ENCODE results near the gene NAP1L5. TPM values are rescaled to one million over a fixed set of nuclear protein-coding genes. Genes with fewer than 3 reads are reported as not detected.

Gene NAP1L5
- total and polyA plus RNA-seq, 9 of the 15 experiments (the other 6 are each of a cell fraction or from before 2014, with no cell fraction given), result 2.4 to 10.6 (median 7.0) TPM

DNA sequence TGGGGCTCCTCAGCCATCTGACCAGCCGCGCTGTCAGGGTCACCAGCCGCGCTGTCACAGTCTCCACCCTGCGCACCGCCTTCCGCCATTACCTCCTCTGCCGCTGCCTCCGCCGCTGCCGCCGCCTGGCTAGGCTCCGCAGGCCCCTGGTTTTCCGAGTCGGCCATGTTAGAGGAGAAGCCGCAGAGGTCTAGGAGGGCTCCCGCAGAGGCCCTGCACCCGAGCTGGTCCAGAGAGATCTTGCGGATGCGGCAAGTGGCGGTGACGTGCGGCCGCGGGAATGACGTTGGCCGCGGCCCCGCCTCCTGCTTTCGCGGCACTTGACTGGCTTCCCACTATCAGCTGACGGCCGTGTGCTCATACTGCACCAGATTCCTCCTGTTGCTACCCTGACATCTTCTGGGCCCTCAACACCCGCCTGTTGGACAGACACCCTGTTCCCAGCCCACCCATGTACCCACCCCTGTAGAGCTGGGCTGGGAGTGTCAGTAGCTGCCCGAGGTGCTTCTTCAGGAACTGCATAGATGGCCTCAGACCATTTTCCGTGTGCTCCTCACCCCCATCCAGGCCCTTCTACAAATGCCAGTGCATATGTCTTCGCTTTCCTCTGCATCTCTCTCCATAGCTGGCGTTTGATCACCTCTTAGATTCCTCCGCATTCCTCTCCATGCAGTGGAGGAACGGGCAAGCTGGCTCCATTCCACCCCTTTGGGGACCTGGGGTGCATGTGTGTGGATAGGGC lies at the start of gene NAP1L5 (continued):
- TF ChIP-seq, protein P1, sequence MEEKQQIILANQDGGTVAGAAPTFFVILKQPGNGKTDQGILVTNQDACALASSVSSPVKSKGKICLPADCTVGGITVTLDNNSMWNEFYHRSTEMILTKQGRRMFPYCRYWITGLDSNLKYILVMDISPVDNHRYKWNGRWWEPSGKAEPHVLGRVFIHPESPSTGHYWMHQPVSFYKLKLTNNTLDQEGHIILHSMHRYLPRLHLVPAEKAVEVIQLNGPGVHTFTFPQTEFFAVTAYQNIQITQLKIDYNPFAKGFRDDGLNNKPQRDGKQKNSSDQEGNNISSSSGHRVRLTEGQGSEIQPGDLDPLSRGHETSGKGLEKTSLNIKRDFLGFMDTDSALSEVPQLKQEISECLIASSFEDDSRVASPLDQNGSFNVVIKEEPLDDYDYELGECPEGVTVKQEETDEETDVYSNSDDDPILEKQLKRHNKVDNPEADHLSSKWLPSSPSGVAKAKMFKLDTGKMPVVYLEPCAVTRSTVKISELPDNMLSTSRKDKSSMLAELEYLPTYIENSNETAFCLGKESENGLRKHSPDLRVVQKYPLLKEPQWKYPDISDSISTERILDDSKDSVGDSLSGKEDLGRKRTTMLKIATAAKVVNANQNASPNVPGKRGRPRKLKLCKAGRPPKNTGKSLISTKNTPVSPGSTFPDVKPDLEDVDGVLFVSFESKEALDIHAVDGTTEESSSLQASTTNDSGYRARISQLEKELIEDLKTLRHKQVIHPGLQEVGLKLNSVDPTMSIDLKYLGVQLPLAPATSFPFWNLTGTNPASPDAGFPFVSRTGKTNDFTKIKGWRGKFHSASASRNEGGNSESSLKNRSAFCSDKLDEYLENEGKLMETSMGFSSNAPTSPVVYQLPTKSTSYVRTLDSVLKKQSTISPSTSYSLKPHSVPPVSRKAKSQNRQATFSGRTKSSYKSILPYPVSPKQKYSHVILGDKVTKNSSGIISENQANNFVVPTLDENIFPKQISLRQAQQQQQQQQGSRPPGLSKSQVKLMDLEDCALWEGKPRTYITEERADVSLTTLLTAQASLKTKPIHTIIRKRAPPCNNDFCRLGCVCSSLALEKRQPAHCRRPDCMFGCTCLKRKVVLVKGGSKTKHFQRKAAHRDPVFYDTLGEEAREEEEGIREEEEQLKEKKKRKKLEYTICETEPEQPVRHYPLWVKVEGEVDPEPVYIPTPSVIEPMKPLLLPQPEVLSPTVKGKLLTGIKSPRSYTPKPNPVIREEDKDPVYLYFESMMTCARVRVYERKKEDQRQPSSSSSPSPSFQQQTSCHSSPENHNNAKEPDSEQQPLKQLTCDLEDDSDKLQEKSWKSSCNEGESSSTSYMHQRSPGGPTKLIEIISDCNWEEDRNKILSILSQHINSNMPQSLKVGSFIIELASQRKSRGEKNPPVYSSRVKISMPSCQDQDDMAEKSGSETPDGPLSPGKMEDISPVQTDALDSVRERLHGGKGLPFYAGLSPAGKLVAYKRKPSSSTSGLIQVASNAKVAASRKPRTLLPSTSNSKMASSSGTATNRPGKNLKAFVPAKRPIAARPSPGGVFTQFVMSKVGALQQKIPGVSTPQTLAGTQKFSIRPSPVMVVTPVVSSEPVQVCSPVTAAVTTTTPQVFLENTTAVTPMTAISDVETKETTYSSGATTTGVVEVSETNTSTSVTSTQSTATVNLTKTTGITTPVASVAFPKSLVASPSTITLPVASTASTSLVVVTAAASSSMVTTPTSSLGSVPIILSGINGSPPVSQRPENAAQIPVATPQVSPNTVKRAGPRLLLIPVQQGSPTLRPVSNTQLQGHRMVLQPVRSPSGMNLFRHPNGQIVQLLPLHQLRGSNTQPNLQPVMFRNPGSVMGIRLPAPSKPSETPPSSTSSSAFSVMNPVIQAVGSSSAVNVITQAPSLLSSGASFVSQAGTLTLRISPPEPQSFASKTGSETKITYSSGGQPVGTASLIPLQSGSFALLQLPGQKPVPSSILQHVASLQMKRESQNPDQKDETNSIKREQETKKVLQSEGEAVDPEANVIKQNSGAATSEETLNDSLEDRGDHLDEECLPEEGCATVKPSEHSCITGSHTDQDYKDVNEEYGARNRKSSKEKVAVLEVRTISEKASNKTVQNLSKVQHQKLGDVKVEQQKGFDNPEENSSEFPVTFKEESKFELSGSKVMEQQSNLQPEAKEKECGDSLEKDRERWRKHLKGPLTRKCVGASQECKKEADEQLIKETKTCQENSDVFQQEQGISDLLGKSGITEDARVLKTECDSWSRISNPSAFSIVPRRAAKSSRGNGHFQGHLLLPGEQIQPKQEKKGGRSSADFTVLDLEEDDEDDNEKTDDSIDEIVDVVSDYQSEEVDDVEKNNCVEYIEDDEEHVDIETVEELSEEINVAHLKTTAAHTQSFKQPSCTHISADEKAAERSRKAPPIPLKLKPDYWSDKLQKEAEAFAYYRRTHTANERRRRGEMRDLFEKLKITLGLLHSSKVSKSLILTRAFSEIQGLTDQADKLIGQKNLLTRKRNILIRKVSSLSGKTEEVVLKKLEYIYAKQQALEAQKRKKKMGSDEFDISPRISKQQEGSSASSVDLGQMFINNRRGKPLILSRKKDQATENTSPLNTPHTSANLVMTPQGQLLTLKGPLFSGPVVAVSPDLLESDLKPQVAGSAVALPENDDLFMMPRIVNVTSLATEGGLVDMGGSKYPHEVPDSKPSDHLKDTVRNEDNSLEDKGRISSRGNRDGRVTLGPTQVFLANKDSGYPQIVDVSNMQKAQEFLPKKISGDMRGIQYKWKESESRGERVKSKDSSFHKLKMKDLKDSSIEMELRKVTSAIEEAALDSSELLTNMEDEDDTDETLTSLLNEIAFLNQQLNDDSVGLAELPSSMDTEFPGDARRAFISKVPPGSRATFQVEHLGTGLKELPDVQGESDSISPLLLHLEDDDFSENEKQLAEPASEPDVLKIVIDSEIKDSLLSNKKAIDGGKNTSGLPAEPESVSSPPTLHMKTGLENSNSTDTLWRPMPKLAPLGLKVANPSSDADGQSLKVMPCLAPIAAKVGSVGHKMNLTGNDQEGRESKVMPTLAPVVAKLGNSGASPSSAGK (IDR thresholded peaks at IDR 0.05), result peak; percentile 24; the same call in 1 of the 2 replicates
- TF ChIP-seq HDAC8 (tag; IDR thresholded peaks at IDR 0.05) (no peak), TEAD1 (CRISPR knock-in tag; IDR thresholded peaks at IDR 0.05) (no peak), ATF7 (IDR thresholded peaks at IDR 0.05) (peak; percentile 24; the same call in 1 of the 2 replicates), PPARD (CRISPR knock-in tag; IDR thresholded peaks at IDR 0.05) (no peak), POLR2A (conservative IDR thresholded peaks at IDR 0.05) (peak; percentile 35; the same call in 1 of the 2 replicates), ATF1 (CRISPR knock-in tag; IDR thresholded peaks at IDR 0.05) (peak; percentile 7; the same call in 1 of the 2 replicates), ATF1 (tag; IDR thresholded peaks at IDR 0.05) (peak; percentile 89), ZNF766 (CRISPR knock-in tag; conservative IDR thresholded peaks at IDR 0.05) (no peak), YY1 (IDR thresholded peaks at IDR 0.05; ENCODE audit: borderline replicate concordance in 1 of 3, control insufficient read depth in 1 of 3, extremely low read depth in 1 of 3, insufficient read depth in 3 of 3, insufficient read length in 1 of 3, insufficient replicate concordance in 2 of 3, low read depth in 1 of 3, low read length in 2 of 3) (peak in 1 of 3 experiments; percentile 64)
- TF ChIP-seq, protein P2, sequence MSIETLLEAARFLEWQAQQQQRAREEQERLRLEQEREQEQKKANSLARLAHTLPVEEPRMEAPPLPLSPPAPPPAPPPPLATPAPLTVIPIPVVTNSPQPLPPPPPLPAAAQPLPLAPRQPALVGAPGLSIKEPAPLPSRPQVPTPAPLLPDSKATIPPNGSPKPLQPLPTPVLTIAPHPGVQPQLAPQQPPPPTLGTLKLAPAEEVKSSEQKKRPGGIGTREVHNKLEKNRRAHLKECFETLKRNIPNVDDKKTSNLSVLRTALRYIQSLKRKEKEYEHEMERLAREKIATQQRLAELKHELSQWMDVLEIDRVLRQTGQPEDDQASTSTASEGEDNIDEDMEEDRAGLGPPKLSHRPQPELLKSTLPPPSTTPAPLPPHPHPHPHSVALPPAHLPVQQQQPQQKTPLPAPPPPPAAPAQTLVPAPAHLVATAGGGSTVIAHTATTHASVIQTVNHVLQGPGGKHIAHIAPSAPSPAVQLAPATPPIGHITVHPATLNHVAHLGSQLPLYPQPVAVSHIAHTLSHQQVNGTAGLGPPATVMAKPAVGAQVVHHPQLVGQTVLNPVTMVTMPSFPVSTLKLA (conservative IDR thresholded peaks at IDR 0.05), result 0 out of 4 replicates have a peak, but pooled peaks of 1 of the 2 experiments have one; percentile 14
- TF ChIP-seq, protein P3, sequence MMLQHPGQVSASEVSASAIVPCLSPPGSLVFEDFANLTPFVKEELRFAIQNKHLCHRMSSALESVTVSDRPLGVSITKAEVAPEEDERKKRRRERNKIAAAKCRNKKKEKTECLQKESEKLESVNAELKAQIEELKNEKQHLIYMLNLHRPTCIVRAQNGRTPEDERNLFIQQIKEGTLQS (IDR thresholded peaks at IDR 0.05), result 0 out of 2 replicates have a peak, but pooled peaks have one; percentile 8
- TF ChIP-seq, protein P3 (CRISPR knock-in tag; conservative IDR thresholded peaks at IDR 0.05), result no peak

Measured in K562 (cell line).